GM19324 (cell line): ENCODE data around the gene PERM1.

Source experiments
- ATAC-seq: cut with Tn5 transposase; IDR thresholded peaks from one replicate; pipeline ENCODE4 v1.9.1; 2021; ENCODE audit warnings: mild to moderate bottlenecking, moderate library complexity; ENCODE audit not compliant: unreplicated experiment, low FRiP score

The PERM1 gene

DNA sequence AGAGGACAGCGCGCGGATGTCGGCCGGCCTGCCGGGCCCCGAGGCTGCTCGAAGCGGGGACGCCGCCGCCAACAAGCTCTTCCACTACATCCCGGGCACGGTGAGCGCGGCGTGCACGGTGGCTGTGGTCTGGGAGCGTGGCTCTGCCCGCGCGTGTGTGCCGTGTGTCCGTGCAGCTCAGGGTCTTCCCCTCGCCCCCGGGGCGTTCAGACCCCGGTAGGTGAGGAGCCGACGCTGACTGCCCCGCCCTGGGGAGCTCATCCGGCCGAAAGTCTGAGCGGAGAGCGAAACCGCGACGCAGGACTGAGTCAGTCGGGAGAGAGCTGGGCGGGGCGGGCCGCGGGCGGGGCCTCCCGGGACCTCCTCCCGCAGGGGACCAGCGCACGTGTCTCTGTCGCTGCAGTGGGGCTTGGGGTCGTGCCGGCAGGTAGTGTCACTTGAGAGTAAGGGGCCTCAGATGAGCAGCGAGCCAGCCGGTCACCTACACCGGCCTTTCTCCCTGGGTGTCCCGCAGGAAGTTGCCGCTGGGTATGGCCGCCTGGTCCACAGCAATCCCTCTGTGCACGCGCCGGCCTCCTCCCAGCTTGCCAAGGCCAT is 15.1 kb downstream of the PERM1 start:
- peak; percentile 44 for ATAC-seq

DNA sequence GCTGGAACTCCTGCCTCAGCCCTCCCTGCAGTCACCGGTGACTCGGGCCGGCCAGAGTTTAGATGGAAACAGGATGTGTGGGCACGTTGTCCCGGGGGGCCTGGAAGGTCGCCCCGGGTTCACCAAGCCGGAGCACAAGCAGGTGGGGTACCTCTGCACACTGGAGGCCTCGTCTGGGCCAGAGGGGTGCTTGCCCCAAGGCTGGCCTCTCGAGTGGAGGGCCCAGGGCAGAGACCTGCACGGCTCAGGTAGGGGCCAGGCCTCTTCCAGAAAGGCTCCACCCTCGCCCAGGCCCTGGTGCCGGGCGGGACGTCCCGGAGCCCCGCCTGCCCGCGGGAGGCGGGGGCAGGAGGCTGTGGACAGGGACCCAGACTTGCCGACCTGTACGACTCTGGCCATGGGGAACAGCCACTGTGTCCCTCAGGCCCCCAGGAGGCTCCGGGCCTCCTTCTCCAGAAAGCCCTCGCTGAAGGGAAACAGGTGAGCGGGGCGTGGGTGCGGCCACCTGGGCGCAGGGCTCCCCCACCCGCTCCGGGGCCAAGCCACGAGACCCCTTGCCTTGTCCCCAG is 15.7 kb downstream of the PERM1 start, which contains the start of gene PLEKHN1:
Gene PLEKHN1, plus strand, starts transcription at position 348 of the 569 bp plus-strand sequence. Its CDS starts 50 bp downstream, at position 398.
- ATAC-seq, result peak; percentile 18

DNA sequence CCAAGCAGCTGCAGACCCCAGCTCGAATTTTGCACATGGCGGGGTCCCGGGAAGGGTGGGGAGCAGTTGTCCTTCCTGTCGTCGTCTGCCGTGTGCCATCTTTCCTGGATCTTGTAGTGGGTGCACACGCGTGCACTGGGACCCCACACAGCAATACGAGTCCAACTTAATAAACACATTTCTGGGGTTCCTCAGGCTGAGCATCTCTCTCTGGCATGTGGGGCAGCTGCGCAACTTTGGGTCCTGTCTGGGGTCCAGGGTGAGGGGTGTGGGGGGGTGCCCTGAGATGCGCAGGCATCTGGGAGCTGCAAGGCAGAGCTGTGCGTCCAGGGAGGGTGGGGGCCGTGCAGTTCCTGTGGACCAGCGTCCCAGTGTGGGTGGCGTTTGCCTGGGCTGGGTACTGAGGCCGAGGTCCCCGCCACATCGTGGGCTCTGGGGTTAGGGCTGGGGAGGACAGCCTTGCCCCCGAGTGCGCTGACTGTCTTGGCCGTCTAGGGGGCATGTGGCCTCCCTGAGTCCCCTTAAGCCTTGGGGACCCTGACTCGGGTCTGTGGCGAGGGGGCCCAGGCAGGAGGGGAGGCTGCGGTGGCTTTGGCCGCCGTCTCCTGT is 16.3 kb downstream of the PERM1 start:
- ATAC-seq, result no peak

DNA sequence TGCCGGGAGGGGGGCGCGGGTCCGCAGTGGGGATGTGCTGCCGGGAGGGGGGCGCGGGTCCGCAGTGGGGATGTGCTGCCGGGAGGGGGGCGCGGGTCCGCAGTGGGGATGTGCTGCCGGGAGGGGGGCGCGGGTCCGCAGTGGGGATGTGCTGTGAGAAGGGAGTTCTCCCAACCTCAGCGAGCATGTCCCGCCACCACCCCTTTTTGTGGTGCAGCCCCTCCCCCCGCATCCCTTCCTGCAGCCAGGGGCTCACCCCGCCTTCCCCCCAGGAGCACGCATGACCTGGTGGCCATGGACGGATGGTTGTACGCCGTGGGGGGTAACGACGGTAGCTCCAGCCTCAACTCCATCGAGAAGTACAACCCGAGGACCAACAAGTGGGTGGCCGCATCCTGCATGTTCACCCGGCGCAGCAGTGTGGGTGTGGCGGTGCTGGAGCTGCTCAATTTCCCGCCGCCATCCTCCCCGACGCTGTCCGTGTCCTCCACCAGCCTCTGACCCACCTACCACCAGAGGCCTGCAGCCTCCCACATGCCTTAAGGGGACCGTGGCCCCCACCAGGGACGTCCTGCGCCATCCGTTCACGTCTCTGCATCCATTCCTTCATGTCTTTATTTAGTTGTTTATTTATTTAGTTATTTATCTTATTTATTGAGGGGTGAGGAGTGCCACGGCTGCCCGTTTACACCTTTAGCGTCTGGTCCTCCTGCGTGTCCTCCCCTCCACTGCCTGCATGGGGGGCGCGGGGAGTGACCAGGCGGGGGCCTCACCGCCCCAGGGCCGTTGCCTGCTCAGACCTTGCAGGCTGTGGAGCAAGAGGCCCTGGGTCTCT is 17.0 kb downstream of the PERM1 start:
- no peak for ATAC-seq

DNA sequence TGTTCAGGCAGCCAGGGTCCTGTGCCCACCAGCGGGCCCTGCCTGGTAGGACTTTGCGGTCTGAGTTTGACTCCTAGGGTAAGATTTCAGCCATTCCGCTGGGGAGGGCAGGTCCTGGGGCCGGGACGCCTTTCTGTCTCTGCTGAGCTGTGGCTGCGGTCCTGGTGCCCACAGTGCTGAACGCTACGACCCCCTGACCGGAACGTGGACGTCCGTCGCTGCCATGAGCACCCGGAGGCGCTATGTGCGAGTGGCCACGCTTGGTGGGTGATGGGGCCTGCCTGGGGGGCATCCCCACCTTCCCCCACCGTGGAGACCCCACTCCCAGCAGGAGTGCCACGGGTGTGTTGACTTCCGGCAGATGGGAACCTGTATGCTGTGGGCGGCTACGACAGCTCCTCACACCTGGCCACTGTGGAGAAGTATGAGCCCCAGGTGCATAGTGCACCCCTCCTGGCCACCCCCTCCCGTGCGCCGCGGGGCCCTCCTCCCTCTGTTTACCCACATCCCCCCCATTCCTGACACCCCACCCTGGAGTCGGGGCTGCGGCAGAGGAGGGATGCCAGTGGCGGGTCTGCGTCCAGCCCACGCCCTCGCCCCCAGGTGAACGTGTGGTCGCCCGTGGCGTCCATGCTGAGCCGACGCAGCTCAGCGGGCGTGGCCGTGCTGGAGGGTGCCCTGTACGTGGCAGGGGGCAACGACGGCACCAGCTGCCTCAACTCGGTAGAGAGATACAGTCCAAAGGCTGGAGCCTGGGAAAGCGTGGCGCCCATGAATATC is 18.0 kb downstream of the PERM1 start:
- no peak for ATAC-seq

DNA sequence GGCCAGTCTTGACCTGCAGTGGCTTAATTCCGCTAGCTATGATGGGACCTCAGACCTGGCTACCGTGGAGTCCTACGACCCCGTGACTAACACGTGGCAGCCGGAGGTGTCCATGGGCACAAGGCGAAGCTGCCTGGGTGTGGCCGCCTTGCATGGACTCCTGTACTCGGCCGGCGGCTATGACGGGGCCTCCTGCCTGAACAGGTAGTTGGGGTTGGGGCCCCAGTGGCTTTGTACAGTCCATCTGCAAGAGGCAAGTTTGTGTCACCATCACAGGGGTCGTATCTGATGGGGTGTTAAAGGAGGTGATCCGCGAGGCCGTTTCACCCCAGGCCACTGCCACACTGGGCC is 18.6 kb downstream of the PERM1 start:
- no peak for ATAC-seq

DNA sequence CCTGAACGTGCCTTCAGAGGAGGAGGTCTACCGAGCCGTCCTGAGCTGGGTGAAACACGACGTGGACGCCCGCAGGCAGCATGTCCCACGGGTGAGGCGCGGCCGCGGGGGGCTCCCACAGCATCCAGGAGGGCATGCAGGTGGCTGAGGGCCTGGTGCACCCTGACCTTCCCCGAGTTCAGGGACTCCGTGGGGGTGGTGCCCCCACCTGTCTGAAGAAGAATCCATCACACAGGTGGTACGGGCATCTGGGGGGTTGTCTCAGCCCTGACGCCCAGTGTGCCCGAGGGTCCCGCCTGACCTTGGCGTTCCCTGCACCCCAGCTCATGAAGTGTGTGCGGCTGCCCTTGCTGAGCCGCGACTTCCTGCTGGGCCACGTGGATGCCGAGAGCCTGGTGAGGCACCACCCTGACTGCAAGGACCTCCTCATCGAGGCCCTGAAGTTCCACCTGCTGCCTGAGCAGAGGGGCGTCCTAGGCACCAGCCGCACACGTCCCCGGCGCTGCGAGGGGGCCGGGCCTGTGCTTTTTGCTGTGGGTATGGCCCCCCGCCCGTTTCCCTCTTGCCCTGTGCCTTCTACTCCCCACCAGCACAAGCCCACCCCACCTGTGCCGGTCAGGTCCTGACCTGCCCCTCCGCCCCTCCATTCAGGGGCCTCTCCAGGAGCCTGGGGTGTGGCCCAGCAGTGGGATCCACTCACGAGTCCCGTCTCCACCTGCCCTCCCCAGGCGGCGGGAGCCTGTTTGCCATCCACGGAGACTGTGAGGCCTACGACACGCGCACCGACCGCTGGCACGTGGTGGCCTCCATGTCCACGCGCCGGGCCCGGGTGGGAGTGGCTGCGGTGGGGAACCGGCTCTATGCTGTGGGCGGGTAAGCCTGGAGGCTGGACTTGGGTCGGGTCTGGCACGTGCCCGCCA is 19.3 kb downstream of the PERM1 start:
- ATAC-seq, result no peak

DNA sequence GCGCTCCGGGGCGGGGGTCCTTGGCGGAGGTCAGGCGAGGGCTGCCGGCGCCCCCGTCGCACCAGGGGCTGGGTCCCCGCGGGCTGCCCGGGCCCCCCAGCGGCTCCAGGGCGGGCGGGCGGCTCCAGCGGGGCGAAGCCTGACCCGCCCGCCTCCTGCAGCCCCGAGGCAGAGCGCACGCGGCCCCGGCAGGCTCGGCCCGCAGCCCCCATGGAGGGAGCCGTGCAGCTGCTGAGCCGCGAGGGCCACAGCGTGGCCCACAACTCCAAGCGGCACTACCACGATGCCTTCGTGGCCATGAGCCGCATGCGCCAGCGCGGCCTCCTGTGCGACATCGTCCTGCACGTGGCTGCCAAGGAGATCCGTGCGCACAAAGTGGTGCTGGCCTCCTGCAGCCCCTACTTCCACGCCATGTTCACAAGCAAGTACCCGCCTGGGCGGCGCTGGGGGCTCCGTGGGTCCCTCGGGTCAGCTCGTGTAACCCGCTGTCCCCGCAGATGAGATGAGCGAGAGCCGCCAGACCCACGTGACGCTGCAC is 20.7 kb downstream of the PERM1 start:
- no peak for ATAC-seq

DNA sequence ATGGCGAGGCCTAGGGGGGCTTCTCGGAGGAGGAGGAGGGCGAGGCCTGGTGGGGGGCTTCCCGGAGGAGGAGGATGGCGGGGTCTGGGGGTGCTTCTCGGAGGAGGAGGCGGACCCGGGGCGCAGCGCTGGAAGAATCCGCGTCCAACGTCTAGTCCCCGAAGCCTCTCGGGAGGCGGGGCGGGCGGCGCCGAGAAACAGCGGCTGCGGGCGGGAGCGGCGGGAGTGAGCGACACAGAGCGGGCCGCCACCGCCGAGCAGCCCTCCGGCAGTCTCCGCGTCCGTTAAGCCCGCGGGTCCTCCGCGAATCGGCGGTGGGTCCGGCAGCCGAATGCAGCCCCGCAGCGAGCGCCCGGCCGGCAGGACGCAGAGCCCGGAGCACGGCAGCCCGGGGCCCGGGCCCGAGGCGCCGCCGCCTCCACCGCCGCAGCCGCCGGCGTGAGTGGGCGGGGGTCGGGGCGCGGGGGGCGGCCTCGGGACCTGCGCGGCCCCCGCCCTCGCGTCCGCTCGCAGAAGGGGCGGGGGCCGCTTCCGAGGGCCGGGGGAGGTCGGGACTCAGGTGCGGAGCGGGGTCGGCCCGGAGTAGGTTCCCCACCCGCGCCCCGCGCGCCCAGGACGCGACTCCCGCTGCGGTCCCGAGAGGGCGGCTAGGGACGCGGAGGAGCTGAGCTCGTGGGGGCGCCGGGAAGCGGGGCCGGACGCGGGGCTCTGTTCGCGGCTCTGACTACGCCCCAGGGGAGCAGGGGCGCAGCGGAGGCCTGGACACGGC is 21.3 kb downstream of the PERM1 start, which contains the start of gene KLHL17:
Gene KLHL17, plus strand, starts transcription at position 222 of the 769 bp plus-strand sequence. Its CDS starts 110 bp downstream, at position 332.
- peak; percentile 35 for ATAC-seq

DNA sequence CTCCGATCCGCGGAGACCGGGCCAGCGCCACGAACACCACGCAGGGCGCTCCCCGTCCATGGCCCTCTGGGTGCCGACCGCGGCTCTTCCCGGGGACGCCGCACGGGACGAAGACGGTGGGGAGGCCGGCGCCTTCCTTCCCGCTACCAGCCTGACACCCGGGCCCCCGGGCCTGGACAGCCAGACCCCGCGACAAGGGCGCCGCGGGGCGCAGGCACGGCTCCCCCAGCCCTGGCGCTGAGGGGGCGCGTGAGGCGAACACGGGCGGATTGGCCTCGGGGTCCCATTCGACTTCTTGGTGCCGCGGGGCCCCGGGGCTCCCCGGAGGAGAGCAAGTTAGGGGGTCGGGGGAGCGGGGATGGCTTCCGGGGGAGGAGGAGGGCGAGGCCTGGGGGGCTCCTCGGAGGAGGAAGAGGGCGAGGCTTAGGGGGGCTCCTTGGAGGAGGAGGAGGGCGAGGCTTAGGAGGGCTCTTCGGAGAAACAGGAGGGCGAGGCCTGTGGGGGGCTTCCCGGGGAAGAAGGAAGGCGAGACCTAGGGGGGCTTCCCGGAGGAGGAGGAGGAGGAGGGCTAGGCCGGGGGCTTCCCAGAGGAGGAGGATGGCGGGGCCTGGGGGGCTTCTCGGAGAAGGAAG is 22.0 kb downstream of the PERM1 start:
- ATAC-seq, result no peak

DNA sequence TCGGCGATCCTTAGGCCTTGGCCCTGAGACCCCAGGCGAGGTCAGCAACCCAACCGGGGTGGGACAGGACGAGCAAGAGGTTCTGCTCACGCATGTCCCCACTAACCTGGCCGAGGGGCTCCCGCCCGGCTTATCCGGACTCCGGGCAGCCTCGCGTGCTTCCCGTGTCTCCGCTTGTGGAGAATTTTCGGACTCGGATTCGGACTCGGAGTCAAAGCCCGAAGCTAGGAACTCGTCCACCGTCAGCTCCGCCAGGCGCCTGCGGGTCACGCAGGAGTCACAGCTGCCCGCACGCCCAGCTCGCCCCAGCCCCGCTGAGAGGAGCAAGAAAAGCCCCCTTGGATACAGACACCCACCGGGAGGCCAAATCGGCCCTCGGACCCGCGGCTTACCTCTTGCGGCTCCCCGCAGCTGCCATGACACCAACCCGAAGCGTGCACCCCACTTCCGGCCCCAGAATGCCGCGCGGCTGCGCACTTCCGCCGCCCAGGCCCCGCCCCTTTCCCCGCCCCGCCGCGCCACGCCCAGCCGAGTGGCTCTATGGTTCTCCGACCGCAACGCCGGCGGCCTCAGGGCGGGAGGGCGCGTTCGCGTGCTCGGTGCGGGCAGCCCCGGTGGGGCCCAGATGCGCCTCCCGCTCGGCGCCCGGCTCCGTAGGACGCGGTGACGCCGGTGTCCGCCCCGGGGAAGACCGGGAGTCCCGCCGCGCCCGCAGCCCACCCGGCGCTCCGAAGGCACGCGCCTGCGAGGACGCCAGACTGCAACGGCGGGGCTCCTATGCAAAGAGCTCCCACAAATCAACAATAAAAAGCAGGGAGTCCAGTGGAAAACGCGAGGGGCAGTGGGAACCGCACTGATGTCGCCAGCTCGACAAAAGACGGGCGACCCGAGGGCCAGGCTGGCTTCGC is 22.8 kb downstream of the PERM1 start, which contains the start of gene NOC2L:
Gene NOC2L, minus strand, starts transcription at position 434 of the 908 bp plus-strand sequence. Its CDS starts 16 bp downstream, at position 418.
- peak; percentile 77 for ATAC-seq

DNA sequence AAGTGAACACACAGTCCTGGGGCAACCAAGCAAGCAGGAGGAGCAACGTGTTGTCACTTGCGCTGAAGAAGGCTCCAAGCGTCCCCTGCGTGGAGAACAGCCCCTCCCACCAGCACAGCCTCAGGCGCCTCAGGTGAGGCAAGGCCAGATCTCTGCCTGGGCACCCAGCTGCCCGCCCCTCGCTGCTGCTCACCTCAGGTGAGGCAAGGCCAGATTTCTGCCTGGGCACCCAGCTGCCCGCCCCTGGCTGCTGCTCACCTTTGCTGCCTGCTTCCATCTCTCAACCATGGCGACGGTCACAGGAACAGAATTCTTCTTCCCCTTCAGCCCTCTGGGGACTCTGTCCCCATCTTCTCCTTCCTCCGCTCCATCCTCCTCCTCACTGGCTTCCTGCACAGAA is 25.3 kb downstream of the PERM1 start:
- no peak for ATAC-seq

DNA sequence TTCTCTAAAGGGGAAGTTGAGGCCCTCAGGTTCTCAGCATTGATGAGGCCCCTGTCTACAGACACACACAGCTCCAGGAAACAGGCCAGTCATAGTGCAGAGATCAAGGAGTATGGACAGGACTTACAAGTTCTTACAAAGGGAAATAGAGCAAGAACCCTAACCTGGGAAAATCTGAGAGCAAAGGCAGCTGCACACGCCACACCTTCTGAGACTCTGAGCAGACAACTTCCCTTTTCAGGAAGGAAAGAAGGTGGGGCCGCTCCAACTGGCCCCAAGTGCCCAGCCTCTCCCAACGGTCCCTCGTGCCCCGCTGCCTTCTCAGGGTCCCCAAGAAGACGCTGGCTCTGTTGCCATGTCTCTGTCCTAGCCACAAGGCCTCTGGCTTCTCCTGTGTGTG is 26.4 kb downstream of the PERM1 start:
- ATAC-seq, result no peak

DNA sequence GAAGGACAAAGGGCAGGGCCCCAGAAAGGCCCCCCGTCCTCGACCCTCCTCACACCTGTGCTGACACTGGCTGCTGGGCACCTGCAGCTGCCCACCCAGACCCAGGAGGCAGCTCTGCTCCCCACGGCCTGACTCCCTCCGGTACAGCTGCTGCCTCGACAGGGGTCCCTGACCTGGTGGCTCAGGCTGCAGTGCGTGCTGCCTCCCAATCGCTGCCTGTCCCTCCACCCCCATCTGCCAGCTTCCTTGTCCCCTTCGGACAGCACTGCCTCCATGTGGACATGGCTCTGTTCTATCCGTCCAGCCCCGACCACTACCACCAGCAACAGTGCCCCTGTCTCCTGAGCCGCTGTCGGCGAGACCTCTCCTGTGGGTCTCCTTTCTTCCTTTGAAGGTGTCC is 27.0 kb downstream of the PERM1 start:
- ATAC-seq, result no peak

DNA sequence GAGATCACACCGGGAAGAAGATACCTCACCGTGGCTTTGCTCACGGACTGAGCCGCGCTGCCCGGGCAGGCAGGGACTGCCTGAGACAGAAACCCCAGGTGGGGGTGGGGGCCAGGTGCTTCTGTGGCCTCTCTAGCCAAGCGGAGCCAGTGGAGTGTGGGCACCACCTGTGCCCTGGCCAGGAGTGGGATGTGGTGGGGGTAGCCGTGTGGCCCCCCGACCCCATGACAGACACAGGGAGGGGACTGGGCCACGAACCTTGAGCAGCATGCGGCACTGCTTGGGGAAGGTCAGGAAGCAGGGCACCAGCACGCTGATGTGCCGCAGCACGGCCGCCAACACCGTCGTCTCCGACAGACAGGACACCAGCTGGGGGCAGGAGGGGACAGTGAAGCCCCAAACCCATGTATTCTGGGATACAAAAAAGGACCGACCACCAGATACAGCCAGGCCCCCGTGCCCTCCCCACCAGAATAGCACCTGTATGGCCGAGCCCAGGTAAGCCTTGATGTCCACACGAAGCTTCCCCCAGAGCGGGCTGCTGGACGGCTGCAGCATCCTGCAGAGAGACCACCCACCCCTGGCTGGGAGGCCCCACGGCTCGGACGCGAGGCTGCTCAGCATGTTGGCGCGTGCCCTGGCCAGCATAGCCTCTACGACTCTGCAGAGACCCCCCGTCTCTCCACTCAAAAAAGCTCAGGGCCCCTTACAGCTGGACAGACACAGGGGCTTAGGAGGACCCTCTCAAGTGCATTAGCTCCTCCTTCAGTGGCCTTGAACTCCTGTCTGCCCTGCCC is 28.2 kb downstream of the PERM1 start:
- ATAC-seq, result no peak

DNA sequence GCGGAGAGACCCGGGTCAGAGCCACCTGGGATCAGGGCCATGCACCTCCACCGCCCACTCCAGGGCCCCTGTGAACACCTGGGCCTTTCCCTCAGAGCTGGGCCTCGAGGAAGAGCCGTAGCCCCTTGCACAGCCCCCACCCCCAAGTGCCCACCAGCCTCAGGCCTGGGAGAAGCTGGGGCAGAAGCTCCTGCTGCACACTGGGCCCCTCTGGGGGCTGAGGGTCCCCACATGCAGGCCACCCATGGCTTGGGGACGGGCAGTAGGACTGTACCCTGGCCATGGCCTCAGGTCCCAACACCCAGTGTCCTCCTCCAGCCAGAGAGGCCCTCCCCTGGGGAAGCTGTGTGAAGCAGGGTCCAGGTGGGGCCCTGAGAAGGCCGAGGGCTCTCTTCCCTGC is 29.3 kb downstream of the PERM1 start:
- ATAC-seq, result no peak
